GM23338 (cell line): ENCODE data around the gene LYL1.

Source experiments
- CTCF ChIP-seq, 2 experiments: fragments of 200-600 bp in 1 of 2; sonication (generic) in 1 of 2; conservative IDR thresholded peaks; 2 replicates each; pipeline versions ENCODE4 v1.5.1 to v1.6.1; 2016 to 2017; ENCODE audit warnings: antibody characterized with exemption in 2 of 2, low read depth in 2 of 2, mild to moderate bottlenecking in 2 of 2, moderate library complexity in 1 of 2
- POLR2AphosphoS5 ChIP-seq: IDR thresholded peaks from 2 replicates; pipeline ENCODE4 v1.6.1; 2016; ENCODE audit warnings: antibody characterized with exemption, low read depth
- STAT1 ChIP-seq: IDR thresholded peaks from one replicate; pipeline ENCODE4 v1.6.1; 2016; ENCODE audit warnings: antibody characterized with exemption; ENCODE audit not compliant: unreplicated experiment
- ZNF114 ChIP-seq: fragments of 250-450 bp; sonication (Bioruptor Pico); IDR thresholded peaks from 2 replicates; pipeline ENCODE4 v1.5.0; 2020; ENCODE audit warnings: mild to moderate bottlenecking, moderate library complexity
- TF ChIP-seq, protein P1 (sequence below): IDR thresholded peaks from one replicate; pipeline ENCODE4 v1.6.1; 2018; ENCODE audit warnings: antibody characterized with exemption; ENCODE audit not compliant: unreplicated experiment

DNA sequence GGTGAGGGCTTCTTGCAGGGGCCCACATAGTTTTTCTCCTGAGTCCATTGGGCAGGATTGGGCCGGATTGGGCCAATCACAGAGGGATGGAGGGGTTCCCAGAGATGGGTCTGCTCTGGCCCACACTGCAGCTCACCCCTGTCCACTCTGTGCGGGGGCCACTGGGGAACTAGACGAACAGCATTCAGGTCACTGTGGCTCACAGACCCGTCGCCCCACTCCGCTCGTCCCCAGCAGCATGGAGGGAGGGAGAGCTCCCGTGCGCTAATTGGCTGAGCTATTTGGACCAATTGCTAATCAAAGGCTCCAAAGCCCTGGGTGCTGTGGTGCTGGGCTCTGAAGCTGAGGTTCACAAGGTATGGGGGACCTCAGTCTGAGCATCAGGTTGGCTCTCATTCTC, 26.7 kb upstream of the LYL1 start:
- TF ChIP-seq POLR2AphosphoS5: no peak
- TF ChIP-seq CTCF (conservative IDR thresholded peaks at IDR 0.05; ENCODE audit: low read depth in 2 of 2): no peak
- no peak for TF ChIP-seq STAT1
- TF ChIP-seq ZNF114 (CRISPR knock-in tag): no peak
- TF ChIP-seq, protein P1, sequence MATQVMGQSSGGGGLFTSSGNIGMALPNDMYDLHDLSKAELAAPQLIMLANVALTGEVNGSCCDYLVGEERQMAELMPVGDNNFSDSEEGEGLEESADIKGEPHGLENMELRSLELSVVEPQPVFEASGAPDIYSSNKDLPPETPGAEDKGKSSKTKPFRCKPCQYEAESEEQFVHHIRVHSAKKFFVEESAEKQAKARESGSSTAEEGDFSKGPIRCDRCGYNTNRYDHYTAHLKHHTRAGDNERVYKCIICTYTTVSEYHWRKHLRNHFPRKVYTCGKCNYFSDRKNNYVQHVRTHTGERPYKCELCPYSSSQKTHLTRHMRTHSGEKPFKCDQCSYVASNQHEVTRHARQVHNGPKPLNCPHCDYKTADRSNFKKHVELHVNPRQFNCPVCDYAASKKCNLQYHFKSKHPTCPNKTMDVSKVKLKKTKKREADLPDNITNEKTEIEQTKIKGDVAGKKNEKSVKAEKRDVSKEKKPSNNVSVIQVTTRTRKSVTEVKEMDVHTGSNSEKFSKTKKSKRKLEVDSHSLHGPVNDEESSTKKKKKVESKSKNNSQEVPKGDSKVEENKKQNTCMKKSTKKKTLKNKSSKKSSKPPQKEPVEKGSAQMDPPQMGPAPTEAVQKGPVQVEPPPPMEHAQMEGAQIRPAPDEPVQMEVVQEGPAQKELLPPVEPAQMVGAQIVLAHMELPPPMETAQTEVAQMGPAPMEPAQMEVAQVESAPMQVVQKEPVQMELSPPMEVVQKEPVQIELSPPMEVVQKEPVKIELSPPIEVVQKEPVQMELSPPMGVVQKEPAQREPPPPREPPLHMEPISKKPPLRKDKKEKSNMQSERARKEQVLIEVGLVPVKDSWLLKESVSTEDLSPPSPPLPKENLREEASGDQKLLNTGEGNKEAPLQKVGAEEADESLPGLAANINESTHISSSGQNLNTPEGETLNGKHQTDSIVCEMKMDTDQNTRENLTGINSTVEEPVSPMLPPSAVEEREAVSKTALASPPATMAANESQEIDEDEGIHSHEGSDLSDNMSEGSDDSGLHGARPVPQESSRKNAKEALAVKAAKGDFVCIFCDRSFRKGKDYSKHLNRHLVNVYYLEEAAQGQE: no peak
